Stomach (tissue), 4 donors: ENCODE data around the gene SYF2.

Source experiments
- EP300 ChIP-seq: sonication (generic); formaldehyde crosslinking; IDR thresholded peaks from one replicate; pipeline ENCODE4 v1.6.1; 2017; ENCODE audit warnings: antibody characterized with exemption
- POLR2A ChIP-seq, 4 donors: fragments of 450-650 bp; IDR thresholded peaks; one replicate each; pipeline ENCODE4 v1.6.1; 2016; ENCODE audit warnings: antibody characterized with exemption in 4 of 4, control low read depth in 2 of 4, mild to moderate bottlenecking in 1 of 4, moderate library complexity in 1 of 4
- POLR2AphosphoS5 ChIP-seq, 3 donors: sonication (generic); formaldehyde crosslinking; IDR thresholded peaks; one replicate each; pipeline ENCODE4 v1.6.1; 2016; ENCODE audit warnings: antibody characterized with exemption in 3 of 3
- TF ChIP-seq, protein P1 (sequence below), 7 experiments: fragments of 450-650 bp in 4 of 7; fragments of 200-600 bp in 3 of 7; sonication (generic) in 3 of 7; IDR thresholded peaks; one replicate each; pipeline ENCODE4 v1.5.1; 2016 to 2019; ENCODE audit warnings: antibody characterized with exemption in 7 of 7, control low read depth in 2 of 7, mild to moderate bottlenecking in 1 of 7

- TF ChIP-seq, protein P1, sequence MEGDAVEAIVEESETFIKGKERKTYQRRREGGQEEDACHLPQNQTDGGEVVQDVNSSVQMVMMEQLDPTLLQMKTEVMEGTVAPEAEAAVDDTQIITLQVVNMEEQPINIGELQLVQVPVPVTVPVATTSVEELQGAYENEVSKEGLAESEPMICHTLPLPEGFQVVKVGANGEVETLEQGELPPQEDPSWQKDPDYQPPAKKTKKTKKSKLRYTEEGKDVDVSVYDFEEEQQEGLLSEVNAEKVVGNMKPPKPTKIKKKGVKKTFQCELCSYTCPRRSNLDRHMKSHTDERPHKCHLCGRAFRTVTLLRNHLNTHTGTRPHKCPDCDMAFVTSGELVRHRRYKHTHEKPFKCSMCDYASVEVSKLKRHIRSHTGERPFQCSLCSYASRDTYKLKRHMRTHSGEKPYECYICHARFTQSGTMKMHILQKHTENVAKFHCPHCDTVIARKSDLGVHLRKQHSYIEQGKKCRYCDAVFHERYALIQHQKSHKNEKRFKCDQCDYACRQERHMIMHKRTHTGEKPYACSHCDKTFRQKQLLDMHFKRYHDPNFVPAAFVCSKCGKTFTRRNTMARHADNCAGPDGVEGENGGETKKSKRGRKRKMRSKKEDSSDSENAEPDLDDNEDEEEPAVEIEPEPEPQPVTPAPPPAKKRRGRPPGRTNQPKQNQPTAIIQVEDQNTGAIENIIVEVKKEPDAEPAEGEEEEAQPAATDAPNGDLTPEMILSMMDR (IDR thresholded peaks at IDR 0.05), result no peak
- TF ChIP-seq EP300 (no peak), POLR2A (IDR thresholded peaks at IDR 0.05) (no peak), POLR2AphosphoS5 (IDR thresholded peaks at IDR 0.05) (no peak)
Observed at GRCh38 chr1:25194054-25194453, 38.2 kb downstream of the SYF2 start.
